IMR-90 (cell line): ENCODE measurements around the gene CEBPG. TPM values are rescaled to one million over a fixed set of nuclear protein-coding genes. Genes with fewer than 3 reads are reported as not detected.

Experiments used
- ATAC-seq: fragments of 200-7000 bp; cut with Tn5 transposase; 2 replicates; pipeline ENCODE4 v1.9.1; 2020; ENCODE audit warnings: low read depth, mild to moderate bottlenecking, moderate library complexity
- BruUV-seq: library from RNA; stranded (reverse); fragments of 400-500 nt; replicated peaks from 2 replicates; lab custom pipeline; 2021; lab: Mats Ljungman, UMichigan
- CTCF ChIA-PET: fragments of 300-600 bp; formaldehyde crosslinking; extraction: SDS; loops from one replicate; lab custom pipeline; 2021; ENCODE audit warnings: antibody characterized with exemption; lab: Yijun Ruan, JAX
- POLR2A ChIA-PET: fragments of 300-600 bp; sonication (Branson Sonifier 250); formaldehyde crosslinking; loops from one replicate; lab custom pipeline; 2022; ENCODE audit warnings: antibody characterized with exemption; ENCODE audit not compliant: unreplicated experiment; lab: Charles Lee
- DNase-seq: peaks from one replicate; pipeline ENCODE4 v3.0.0; 2013
- H2AFZ ChIP-seq: replicated peaks from 2 replicates; pipeline ENCODE3; 2013; ENCODE audit warnings: low read length, mild to moderate bottlenecking; ENCODE audit not compliant: poor library complexity
- H2AK5ac ChIP-seq: 2 replicates; pipeline ENCODE4 v1.6.1; 2013; ENCODE audit warnings: low read depth, low read length, inconsistent platforms
- H2AK9ac ChIP-seq: replicated peaks from 2 replicates; pipeline ENCODE3; 2013; ENCODE audit warnings: mild to moderate bottlenecking, low read depth, low read length, moderate library complexity; ENCODE audit not compliant: poor library complexity
- H2BK120ac ChIP-seq: 2 replicates; pipeline ENCODE4 v1.6.1; 2013; ENCODE audit warnings: low read depth, low read length, inconsistent platforms
- H2BK15ac ChIP-seq: 3 replicates; pipeline ENCODE4 v1.6.1; 2013; ENCODE audit warnings: low read depth, low read length, inconsistent platforms
- H2BK20ac ChIP-seq: 2 replicates; pipeline ENCODE4 v1.6.1; 2013; ENCODE audit warnings: low read depth, mild to moderate bottlenecking, inconsistent platforms, low read length, moderate library complexity
- H2BK5ac ChIP-seq: 2 replicates; pipeline ENCODE4 v1.6.1; 2013; ENCODE audit warnings: mild to moderate bottlenecking, low read depth, low read length, inconsistent platforms; ENCODE audit not compliant: poor library complexity, severe bottlenecking
- H3K14ac ChIP-seq: replicated peaks from 2 replicates; pipeline ENCODE4 v1.6.1; 2013; ENCODE audit warnings: low read depth, low read length, inconsistent platforms
- H3K18ac ChIP-seq: 2 replicates; pipeline ENCODE4 v1.6.1; 2013; ENCODE audit warnings: low read depth, low read length, control low read depth
- H3K23ac ChIP-seq: 2 replicates; pipeline ENCODE4 v1.6.1; 2013; ENCODE audit warnings: low read depth, low read length, inconsistent platforms
- H3K27ac ChIP-seq: 2 replicates; pipeline ENCODE4 v1.5.1; 2013; ENCODE audit warnings: mild to moderate bottlenecking, control low read depth, low read length; ENCODE audit not compliant: insufficient read depth
- H3K27me3 ChIP-seq: 2 replicates; pipeline ENCODE4 v1.6.1; 2013; ENCODE audit warnings: low read length; ENCODE audit not compliant: control insufficient read depth, insufficient read depth
- H3K36me3 ChIP-seq: 2 replicates; pipeline ENCODE4 v1.6.1; 2013; ENCODE audit warnings: low read length, mixed read lengths; ENCODE audit not compliant: control insufficient read depth, insufficient read depth
- H3K4ac ChIP-seq: 2 replicates; pipeline ENCODE4 v1.6.1; 2013; ENCODE audit warnings: low read depth, low read length, inconsistent platforms
- H3K4me1 ChIP-seq: 2 replicates; pipeline ENCODE4 v1.6.1; 2013; ENCODE audit warnings: low read length, mixed read lengths; ENCODE audit not compliant: control insufficient read depth, insufficient read depth
- H3K4me2 ChIP-seq: 2 replicates; pipeline ENCODE4 v1.6.1; 2013; ENCODE audit warnings: low read depth, mild to moderate bottlenecking, control low read depth, low read length, moderate library complexity
- H3K4me3 ChIP-seq: 2 replicates; pipeline ENCODE4 v1.5.1; 2013; ENCODE audit warnings: low read depth, mild to moderate bottlenecking, control low read depth, low read length, moderate library complexity; ENCODE audit not compliant: insufficient read depth
- H3K56ac ChIP-seq: 2 replicates; pipeline ENCODE4 v1.6.1; 2013; ENCODE audit warnings: low read length, inconsistent platforms; ENCODE audit not compliant: insufficient read depth; ENCODE audit errors: extremely low read depth
- H3K79me1 ChIP-seq, 2 experiments: 2 replicates each; pipeline ENCODE4 v1.6.1; 2013; ENCODE audit warnings: low read length in 2 of 2, inconsistent platforms in 1 of 2, low read depth in 1 of 2
- H3K9ac ChIP-seq: 2 replicates; pipeline ENCODE4 v1.6.1; 2013; ENCODE audit warnings: low read depth, low read length, control low read depth
- H3K9me1 ChIP-seq: 2 replicates; pipeline ENCODE4 v1.6.1; 2013; ENCODE audit warnings: low read length, inconsistent platforms; ENCODE audit not compliant: insufficient read depth
- H3K9me3 ChIP-seq: 2 replicates; pipeline ENCODE4 v1.6.1; 2013; ENCODE audit warnings: low read length; ENCODE audit not compliant: control insufficient read depth, insufficient read depth
- H4K20me1 ChIP-seq: 2 replicates; pipeline ENCODE4 v1.6.1; 2013; ENCODE audit warnings: low read length, inconsistent platforms; ENCODE audit not compliant: insufficient read depth
- H4K5ac ChIP-seq: 2 replicates; pipeline ENCODE4 v1.6.1; 2013; ENCODE audit warnings: mild to moderate bottlenecking, low read depth, low read length, control low read depth
- H4K8ac ChIP-seq, 2 experiments: 2 replicates each; pipeline ENCODE4 v1.6.1; 2013; ENCODE audit warnings: low read depth in 2 of 2, low read length in 2 of 2, control low read depth in 1 of 2, inconsistent platforms in 1 of 2
- H4K91ac ChIP-seq: 2 replicates; pipeline ENCODE4 v1.6.1; 2013; ENCODE audit warnings: low read depth, low read length, inconsistent platforms; ENCODE audit not compliant: insufficient read depth
- BHLHE40 ChIP-seq: fragments of 150-350 bp; IDR thresholded peaks from 2 replicates; pipeline ENCODE4 v1.6.1; 2016; ENCODE audit warnings: mild to moderate bottlenecking, low read depth, low read length
- CEBPB ChIP-seq: IDR thresholded peaks from 2 replicates; pipeline ENCODE4 v1.6.1; 2012; ENCODE audit warnings: low read depth, low read length, improper control_type of control experiment
- CHD1 ChIP-seq: IDR thresholded peaks from 2 replicates; pipeline ENCODE4 v1.6.1; 2012; ENCODE audit warnings: low read depth, low read length, improper control_type of control experiment
- CTCF ChIP-seq: conservative IDR thresholded peaks from 2 replicates; pipeline ENCODE4 v1.5.1; 2012; ENCODE audit warnings: mild to moderate bottlenecking, low read depth, low read length, improper control_type of control experiment
- FOS ChIP-seq: fragments of 150-350 bp; IDR thresholded peaks from 2 replicates; pipeline ENCODE4 v1.6.1; 2016; ENCODE audit warnings: low read depth, low read length
- MAFK ChIP-seq: IDR thresholded peaks from 2 replicates; pipeline ENCODE4 v1.6.1; 2012; ENCODE audit warnings: low read depth, low read length, improper control_type of control experiment
- MAZ ChIP-seq: IDR thresholded peaks from 2 replicates; pipeline ENCODE4 v1.6.1; 2012; ENCODE audit warnings: low read depth, mild to moderate bottlenecking, low read length, improper control_type of control experiment, moderate library complexity, borderline replicate concordance
- MXI1 ChIP-seq: IDR thresholded peaks from 2 replicates; pipeline ENCODE4 v1.6.1; 2012; ENCODE audit warnings: low read depth, mild to moderate bottlenecking, low read length, moderate library complexity, borderline replicate concordance
- NFE2L2 ChIP-seq: fragments of 150-350 bp; IDR thresholded peaks from 2 replicates; pipeline ENCODE4 v1.6.1; 2016; ENCODE audit warnings: low read depth, mild to moderate bottlenecking, low read length
- POLR2A ChIP-seq: IDR thresholded peaks from 2 replicates; pipeline ENCODE4 v1.6.1; 2012; ENCODE audit warnings: mild to moderate bottlenecking, low read depth, low read length
- RAD21 ChIP-seq: IDR thresholded peaks from 2 replicates; pipeline ENCODE4 v1.6.1; 2012; ENCODE audit warnings: low read length, improper control_type of control experiment
- RCOR1 ChIP-seq: IDR thresholded peaks from 2 replicates; pipeline ENCODE4 v1.6.1; 2012; ENCODE audit warnings: mild to moderate bottlenecking, low read length, improper control_type of control experiment; ENCODE audit not compliant: insufficient replicate concordance
- RFX5 ChIP-seq: IDR thresholded peaks from 2 replicates; pipeline ENCODE4 v1.8.0; 2012; ENCODE audit warnings: low read depth, mild to moderate bottlenecking, low read length, moderate library complexity
- SMC3 ChIP-seq: fragments of 150-350 bp; IDR thresholded peaks from 2 replicates; pipeline ENCODE4 v1.6.1; 2016; ENCODE audit warnings: low read depth, mild to moderate bottlenecking, antibody characterized with exemption, low read length, moderate library complexity
- USF2 ChIP-seq: fragments of 150-350 bp; IDR thresholded peaks from 2 replicates; pipeline ENCODE4 v1.6.1; 2017; ENCODE audit warnings: mild to moderate bottlenecking, antibody characterized with exemption, low read length, low read depth
- WGBS, 2 experiments: methylation state at CpG; one replicate each; pipeline versions ENCODE4 v1.1.5 to v1.1.7; 2013; ENCODE audit warnings: missing lambda C conversion rate in 2 of 2; ENCODE audit not compliant: insufficient read length in 1 of 2; ENCODE audit errors: extremely low coverage in 2 of 2; 5-methylcytosine and 5-hydroxymethylcytosine counted together
- dilution Hi-C: fragments of 300-500 bp; cut with HindIII; formaldehyde crosslinking; loops from one replicate; pipeline ENCODE4 v1.14.3; 2018; ENCODE audit warnings: low sequenced_read_pairs; ENCODE audit not compliant: unreplicated experiment
- in situ Hi-C: fragments of 300-500 bp; cut with MboI; formaldehyde crosslinking; loops from 3 replicates; pipeline ENCODE4 v1.14.3; 2019; ENCODE audit warnings: low sequenced_read_pairs, inconsistent platforms, mixed read lengths
- intact Hi-C: fragments of 100-400 bp; cut with micrococcal nuclease; formaldehyde crosslinking; loops from 2 replicates; pipeline ENCODE4 v1.10.0; 2022
- polyA plus RNA-seq, 3 experiments: library from polyadenylated mRNA; depleted of rRNA; stranded (reverse); fragments of >200 nt; gene quantifications; 2 replicates each; pipeline ENCODE4 v1.2.3, GENCODE V29; 2012; ENCODE audit warnings: low replicate concordance in 1 of 3
- total RNA-seq: library from RNA; depleted of rRNA; stranded (reverse); fragments of >200 nt; gene quantifications from 2 replicates; pipeline ENCODE4 v1.2.3, GENCODE V29; 2012
- TF ChIP-seq, protein P1 (sequence below): fragments of 150-350 bp; IDR thresholded peaks from 2 replicates; pipeline ENCODE4 v1.6.1; 2016; ENCODE audit warnings: low read depth, mild to moderate bottlenecking, low read length, moderate library complexity, borderline replicate concordance

The CEBPG gene
- total and polyA plus RNA-seq, 2 of the 4 experiments (the other 2 are of a cell fraction) = 9.2 to 14.3 TPM

GRCh38 chr19:33334271-33334670, 39.2 kb upstream of the CEBPG start:
- no peak overlapping the region for H4K91ac ChIP-seq
- H3K56ac ChIP-seq = no peak overlapping the region
- ATAC-seq (no peak), DNase-seq (no peak)
- no peak overlapping the region for H3K4me2 ChIP-seq
- no peak overlapping the region for H3K4ac ChIP-seq
- H3K4me3 ChIP-seq = no peak overlapping the region
- no peaks in the 10 kb centered on the region for H4K20me1 ChIP-seq
- H3K9me1 ChIP-seq = no peaks in the 10 kb centered on the region
- intact Hi-C loops = no loop called here
- H3K36me3 ChIP-seq = no peaks in the 10 kb centered on the region
- H4K8ac ChIP-seq = no peak overlapping the region
- in situ Hi-C loops = no loop called here
- dilution Hi-C loops = no loop called here
- no peaks in the 10 kb centered on the region for H3K27me3 ChIP-seq
- no peak overlapping the region for H2BK20ac ChIP-seq
- H4K5ac ChIP-seq = no peak overlapping the region
- BruUV-seq = no TSS peak
- H2AFZ ChIP-seq = no peak overlapping the region
- no peak overlapping the region for H3K9ac ChIP-seq
- no peaks in the 10 kb centered on the region for H3K4me1 ChIP-seq
- ChIA-PET CTCF (no interaction called here), POLR2A (no interaction called here)
- TF ChIP-seq POLR2A (no peak), USF2 (no peak), SMC3 (no peak), BHLHE40 (no peak), CEBPB (no peak), RFX5 (no peak), CHD1 (no peak), RAD21 (no peak), CTCF (no peak), FOS (no peak), MXI1 (no peak), RCOR1 (no peak), MAFK (no peak), MAZ (no peak), NFE2L2 (no peak)
- TF ChIP-seq, protein P1, sequence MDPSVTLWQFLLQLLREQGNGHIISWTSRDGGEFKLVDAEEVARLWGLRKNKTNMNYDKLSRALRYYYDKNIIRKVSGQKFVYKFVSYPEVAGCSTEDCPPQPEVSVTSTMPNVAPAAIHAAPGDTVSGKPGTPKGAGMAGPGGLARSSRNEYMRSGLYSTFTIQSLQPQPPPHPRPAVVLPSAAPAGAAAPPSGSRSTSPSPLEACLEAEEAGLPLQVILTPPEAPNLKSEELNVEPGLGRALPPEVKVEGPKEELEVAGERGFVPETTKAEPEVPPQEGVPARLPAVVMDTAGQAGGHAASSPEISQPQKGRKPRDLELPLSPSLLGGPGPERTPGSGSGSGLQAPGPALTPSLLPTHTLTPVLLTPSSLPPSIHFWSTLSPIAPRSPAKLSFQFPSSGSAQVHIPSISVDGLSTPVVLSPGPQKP = no peak
- no peak overlapping the region for H3K27ac ChIP-seq
- no peak overlapping the region for H2AK5ac ChIP-seq
- no peak overlapping the region for H2BK5ac ChIP-seq
- H2BK15ac ChIP-seq = no peak overlapping the region
- no peak overlapping the region for H3K23ac ChIP-seq
- no peaks in the 10 kb centered on the region for H3K79me1 ChIP-seq
- no peaks in the 10 kb centered on the region for H3K9me3 ChIP-seq
- no peak overlapping the region for H3K14ac ChIP-seq
- no CpG with 5 or more reads among the region's 3 CpGs for WGBS, 2 experiments
- no peak overlapping the region for H3K18ac ChIP-seq
- H2AK9ac ChIP-seq = no peak overlapping the region
- no peak overlapping the region for H2BK120ac ChIP-seq
